Ramos (cell line): ENCODE measurements around the gene PUS3.

ENCODE experiments used
- in situ Hi-C: fragments of 300-500 bp; cut with MboI; formaldehyde crosslinking; loops from one replicate; pipeline ENCODE4 v1.14.3; 2022; ENCODE audit warnings: low sequenced_read_pairs; ENCODE audit not compliant: unreplicated experiment

Gene PUS3

GRCh38 chr11:125902927-125903710 lies at the start of gene PUS3:
Gene PUS3, minus strand, starts transcription at chr11:125903206. Its CDS starts 6,922 bp downstream, at chr11:125896284.
- in situ Hi-C loops = no loop called here

- in situ Hi-C loops = no loop called here
These were observed 49.6 kb upstream of the PUS3 start for GRCh38 chr11:125952559-125952958.

DNA sequence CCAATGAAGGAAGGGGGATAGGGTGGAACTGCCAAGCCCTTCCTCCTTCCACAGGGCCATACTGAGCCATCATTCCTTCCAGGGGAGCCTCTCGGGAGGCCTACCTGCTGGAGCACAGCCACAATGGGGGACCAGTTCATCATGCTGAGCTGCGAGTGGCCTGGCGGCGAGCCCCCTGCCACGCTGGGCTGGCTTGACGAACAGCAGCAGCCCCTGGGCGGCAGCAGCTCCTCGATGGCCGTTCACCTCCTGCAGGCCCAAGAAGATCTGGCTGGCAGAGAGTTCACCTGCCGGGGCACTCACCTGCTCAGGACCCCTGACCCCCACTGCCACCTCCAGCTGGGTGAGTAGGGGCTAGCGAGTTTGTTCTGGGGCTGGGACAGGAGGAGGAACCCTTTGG lies 48.7 kb upstream of the PUS3 start:
- in situ Hi-C loops = no loop called here

DNA sequence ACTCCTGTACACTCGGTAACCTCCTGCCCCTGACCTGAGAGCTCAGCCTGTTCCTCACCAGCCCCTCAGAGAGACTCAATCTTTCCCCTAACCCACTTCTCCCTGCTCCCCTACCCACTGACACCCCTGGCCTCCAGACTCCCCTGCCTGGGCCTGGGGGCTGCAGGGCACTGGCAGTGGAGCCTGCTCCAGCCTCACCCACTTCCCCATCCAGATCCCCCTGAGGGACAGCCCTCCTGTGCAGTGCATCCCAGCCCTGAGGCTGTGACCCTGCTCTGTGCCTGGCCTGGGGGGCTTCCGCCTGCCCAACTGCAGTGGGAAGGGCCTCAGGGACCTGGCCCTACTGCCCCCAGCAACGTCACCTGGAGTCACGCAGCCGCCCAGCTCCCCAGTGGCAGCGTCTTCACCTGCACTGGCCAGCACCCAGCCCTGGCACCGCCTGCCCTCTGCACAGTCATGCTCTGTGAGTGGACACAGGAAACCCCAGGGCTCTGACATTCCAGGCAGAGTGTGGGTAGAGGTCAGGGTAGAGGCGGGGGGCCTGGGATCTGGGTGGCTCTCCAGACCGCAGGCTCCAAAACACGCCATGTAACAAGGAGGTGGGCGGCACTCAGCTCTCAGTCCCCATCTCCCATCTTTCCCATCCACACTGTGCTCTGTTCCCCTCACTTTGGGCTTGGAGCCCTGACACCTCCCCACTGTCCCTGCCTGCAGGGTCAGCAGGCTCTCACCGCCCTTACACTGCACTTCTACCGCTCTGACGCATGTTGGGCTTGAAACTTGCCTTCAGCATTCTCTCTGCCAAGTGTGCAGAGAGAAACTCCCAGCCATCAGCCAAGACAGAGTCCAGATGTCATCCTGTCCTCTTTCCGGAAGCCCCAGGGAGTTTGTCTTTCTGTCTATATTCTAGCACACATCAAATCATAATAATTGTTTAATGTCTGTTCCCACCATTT lies 48.0 kb upstream of the PUS3 start:
- in situ Hi-C loops = no loop called here

GRCh38 chr11:125950178-125950490 lies 47.1 kb upstream of the PUS3 start:
- in situ Hi-C loops = no loop called here

DNA sequence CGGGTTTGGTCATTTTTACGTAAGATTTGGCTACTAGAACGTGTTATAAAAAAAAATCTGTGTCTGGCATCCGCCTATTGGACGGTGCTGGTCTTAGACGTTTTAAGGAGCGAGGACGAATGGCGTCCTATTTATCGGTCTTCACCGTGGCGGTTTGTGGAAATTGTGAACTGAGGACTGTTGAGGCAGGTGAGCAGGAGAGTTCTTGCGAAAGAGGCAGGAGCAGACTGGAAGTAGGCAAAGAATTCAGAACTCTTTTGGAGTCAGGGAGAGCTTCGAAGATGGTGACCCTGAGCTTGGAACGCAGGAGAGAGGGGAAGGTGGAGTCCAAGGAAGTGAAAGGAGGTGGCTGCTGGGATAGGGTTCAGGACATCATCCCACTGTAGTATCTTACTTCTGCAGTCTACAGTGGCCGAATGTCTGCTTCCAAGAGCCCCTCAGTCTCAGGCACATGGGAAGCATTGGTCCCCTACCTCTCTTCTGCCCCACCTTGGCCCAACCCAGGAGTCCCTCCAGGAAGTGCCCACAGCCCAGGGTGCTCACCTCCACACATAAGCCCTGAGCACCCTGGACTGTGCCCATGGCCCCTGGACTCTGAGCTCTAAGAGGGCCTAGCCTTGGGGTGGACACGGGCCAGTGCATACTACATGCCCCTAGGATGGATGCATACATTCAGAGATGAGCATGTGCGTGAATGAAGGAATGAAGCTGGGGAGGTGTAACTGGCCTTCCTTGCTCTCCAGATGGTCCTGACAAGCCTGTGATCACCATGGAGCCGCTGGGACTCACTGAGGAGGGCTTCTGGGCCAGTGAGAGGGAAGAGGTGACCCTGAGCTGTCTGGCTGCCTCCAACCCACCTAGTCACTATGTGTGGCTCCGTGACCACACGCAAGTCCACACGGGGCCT lies 46.5 kb upstream of the PUS3 start:
- in situ Hi-C loops = no loop called here

- in situ Hi-C loops = no loop called here
These were observed 45.5 kb upstream of the PUS3 start for GRCh38 chr11:125948278-125949051.

DNA sequence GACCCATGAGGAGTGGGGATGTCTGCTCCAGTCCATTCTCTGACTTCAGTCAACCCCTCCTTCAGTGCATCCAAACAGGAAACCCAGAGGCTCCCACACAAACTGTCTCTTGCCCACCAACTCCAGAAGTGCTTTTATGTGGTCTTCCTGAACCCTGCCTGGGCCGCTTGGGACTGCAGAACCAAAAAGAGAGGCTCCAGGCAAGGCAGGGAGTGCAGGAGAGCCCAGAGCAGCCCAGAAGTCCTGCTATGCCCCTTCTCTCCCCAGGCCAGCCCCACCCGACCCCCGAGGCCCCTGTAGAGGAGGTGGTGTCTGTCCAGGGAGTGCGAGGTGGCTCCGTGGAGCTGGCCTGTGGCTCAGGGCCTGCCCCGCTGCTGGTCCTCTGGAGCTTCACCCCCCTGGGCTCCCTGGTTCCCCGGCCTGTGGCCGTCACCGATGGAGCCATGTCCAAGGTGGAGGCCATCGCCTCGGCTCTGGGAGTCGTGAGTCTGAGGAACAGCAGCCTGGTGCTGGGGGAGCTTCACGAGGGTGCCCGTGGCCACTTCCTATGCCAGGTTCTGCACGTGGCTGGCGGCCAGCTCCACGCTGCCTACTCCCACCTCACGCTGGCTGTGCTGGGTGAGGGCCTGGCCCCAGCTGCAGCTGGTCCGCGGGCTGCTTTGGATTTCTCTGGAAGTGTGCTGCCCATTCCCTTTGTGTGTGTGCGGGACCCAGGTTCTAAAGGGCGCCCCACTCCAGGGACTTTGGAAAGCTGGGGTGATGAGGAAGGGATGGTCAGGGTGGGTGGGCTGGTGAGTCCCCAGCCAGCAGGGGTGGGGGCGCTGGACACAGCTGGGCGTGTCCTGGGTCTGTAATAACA lies 44.6 kb upstream of the PUS3 start:
- in situ Hi-C loops = no loop called here

DNA sequence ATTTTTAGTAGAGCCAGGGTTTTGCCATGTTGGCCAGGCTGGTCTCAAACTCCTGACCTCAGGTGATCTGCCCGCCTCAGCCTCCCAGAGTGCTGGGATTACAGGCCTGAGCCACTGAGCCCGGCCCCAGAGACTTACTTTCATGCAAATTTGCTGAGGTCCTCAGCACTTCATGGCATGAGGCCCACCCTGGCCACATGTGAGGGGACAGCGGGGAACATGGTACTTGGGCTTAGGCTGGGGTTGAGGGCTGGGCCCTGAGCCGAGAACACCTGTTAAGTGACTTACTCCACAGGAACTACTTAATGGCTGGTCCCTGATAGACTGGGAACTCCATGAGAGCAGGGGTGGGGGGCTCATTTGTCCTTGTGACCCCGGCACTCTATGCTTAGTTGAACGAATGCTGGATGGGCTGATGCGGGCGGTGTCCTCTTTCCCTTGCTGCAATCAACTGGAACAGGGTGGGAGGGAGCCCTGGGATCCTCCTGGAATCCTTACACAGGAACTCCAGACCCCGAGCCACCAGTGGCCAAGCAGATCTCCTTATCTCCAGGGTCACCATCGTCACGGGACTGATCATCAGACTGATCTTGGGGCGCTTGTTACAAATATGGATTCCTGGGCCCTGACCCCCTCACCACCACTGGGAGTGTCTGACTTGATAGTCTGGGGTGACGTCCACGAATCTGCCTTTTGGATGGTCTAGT lies 43.9 kb upstream of the PUS3 start:
- in situ Hi-C loops = no loop called here

DNA sequence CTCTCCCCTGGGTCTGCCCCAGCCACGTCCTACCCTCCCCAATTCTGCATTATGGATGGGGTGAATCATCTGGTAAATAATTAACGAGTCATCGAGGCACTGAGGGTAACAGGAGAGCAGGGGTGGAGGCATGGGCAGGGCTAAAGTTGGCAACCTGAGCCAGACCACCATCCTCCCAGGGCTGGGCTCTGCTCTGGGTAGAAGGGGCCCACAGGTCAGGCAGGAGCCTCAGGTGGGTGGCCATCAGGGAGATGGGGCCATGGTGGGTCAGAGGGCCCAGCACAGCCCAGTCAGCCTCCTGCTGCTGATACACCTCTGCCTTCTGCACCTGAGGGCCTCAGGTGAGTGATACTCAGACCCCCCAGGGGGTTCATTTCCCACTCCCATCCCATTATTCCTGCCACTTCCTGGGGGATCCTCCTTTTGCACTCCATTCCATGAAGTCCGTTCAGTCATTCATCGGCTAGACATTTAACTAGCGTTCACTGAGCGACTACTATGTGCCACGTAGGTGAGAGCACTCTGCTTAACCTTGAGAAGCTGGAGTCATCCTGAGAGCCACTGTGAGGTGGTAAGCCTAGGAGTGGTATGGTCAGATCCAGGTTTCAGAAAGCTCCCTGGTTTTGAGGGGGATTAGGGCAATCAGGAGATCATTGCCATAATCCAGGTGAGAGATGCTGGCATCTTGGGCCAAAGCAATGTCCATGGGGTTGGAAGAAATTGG lies 43.0 kb upstream of the PUS3 start, which contains the start of gene VSIG10L2:
TSS of gene VSIG10L2 (plus strand) at position 248 of the 724 bp plus-strand sequence. CDS start at position 260, 12 bp downstream.
- in situ Hi-C loops = no loop called here

DNA sequence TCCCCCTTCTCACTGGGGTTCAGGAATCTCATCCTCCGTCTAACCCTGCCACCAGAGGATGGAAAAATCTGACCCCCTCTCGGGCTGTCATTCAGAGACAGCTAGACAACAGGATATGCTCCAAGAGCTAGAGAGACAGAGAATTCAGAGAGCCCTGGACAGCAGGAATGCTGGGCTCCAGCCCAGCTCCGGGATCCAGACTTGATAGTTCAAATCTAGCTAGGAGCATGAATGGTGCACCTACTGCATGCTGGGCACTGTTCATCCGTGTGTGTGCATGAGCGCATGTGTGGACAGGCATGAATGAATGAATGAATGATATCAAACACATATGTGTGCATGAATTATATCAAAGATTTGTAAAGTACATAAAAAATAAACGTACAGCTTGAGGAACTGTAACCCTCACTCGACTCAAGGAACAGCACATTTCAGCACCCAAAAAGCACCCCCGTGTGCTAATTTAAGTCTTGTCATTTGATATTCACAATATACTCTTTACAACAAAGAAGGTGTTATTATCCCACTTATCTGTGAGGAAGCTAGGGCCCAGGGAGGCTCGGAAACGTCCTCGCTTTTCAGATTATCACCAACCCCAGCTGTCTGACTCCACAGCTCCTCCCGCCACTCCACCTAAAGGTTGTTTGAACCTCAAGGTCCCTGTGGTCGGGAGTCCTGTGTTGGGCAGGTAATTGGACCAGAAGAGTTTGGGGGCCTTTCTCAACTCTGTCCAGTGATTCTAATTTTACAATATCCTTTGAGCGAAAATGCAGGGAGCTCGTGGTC lies 42.2 kb upstream of the PUS3 start:
- in situ Hi-C loops = no loop called here

GRCh38 chr11:125944350-125945010 lies 41.5 kb upstream of the PUS3 start:
- in situ Hi-C loops = no loop called here

GRCh38 chr11:125943661-125944349 lies 40.8 kb upstream of the PUS3 start:
- in situ Hi-C loops = no loop called here

- in situ Hi-C loops = no loop called here
These were observed 39.9 kb upstream of the PUS3 start for GRCh38 chr11:125942771-125943428.
